ENCODE results near the gene PBX1. TPM values are rescaled to one million over a fixed set of nuclear protein-coding genes. Genes with fewer than 3 reads are reported as not detected.
A peak's percentile ranks its signal among the peaks of the same experiment; 100 is the strongest.

PBX1 gene
- total RNA-seq, 2 donors from 2014 or later: 59.9 to 79.2 TPM

DNA sequence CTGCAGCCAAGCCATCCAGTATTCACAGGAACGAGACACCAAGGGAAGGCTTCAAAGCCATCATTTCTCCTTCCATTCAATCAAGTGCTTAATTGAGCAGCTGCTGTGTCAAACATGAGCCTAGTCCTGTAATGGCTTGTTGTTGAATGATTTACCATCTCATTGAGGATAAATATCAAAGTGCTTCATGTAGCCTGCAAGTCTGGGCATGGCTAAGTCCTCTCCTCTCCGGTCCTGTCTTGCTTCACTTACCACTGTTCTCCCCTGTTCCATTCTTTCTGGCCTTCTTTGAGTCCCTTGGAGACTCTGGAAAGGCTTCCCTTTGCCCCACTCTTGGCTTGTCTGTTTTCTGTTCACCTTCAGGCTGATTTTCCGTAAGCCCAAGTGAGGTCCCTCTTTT is 279.8 kb downstream of the PBX1 start:
- H3K4me3 Mint-ChIP-seq: no peak overlapping the region
- Histone ChIP-seq H3K27ac (ENCODE audit: low read depth, low read length) (no peak overlapping the region), H3K4me1 (ENCODE audit: control insufficient read depth, insufficient read depth, low read length) (no peaks in the 10 kb centered on the region), H3K4me3 (ENCODE audit: low read length) (no peak overlapping the region), H3K9me3 (ENCODE audit: control insufficient read depth, low read length) (no peaks in the 10 kb centered on the region), H3K9ac (ENCODE audit: extremely low read depth, low read length, poor library complexity, severe bottlenecking) (no peak overlapping the region), H3K36me3 (ENCODE audit: control insufficient read depth, insufficient read depth, low read length) (no peaks in the 10 kb centered on the region), H3K27me3 (ENCODE audit: control insufficient read depth, insufficient read depth, low read length, poor library complexity, severe bottlenecking) (no peaks in the 10 kb centered on the region)
- H3K36me3 Mint-ChIP-seq (ENCODE audit: low read depth): peaks cover 2% of the 10 kb centered on the region
- no peaks in the 10 kb centered on the region for H3K27me3 Mint-ChIP-seq (ENCODE audit: insufficient read depth)
- TF ChIP-seq, protein P1, sequence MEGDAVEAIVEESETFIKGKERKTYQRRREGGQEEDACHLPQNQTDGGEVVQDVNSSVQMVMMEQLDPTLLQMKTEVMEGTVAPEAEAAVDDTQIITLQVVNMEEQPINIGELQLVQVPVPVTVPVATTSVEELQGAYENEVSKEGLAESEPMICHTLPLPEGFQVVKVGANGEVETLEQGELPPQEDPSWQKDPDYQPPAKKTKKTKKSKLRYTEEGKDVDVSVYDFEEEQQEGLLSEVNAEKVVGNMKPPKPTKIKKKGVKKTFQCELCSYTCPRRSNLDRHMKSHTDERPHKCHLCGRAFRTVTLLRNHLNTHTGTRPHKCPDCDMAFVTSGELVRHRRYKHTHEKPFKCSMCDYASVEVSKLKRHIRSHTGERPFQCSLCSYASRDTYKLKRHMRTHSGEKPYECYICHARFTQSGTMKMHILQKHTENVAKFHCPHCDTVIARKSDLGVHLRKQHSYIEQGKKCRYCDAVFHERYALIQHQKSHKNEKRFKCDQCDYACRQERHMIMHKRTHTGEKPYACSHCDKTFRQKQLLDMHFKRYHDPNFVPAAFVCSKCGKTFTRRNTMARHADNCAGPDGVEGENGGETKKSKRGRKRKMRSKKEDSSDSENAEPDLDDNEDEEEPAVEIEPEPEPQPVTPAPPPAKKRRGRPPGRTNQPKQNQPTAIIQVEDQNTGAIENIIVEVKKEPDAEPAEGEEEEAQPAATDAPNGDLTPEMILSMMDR (conservative IDR thresholded peaks at IDR 0.05): no peak
- WGBS, 2 experiments (ENCODE audit: insufficient coverage in 1 of 2, insufficient read length in 1 of 2): 92 to 95% methylated on average over 1 to 3 of the region's 3 CpGs
- H3K4me1 Mint-ChIP-seq: peaks cover 11% of the 10 kb centered on the region
- no peak overlapping the region for H3K27ac Mint-ChIP-seq
- DNase-seq: no peak
- H3K9me3 Mint-ChIP-seq: no peaks in the 10 kb centered on the region

DNA sequence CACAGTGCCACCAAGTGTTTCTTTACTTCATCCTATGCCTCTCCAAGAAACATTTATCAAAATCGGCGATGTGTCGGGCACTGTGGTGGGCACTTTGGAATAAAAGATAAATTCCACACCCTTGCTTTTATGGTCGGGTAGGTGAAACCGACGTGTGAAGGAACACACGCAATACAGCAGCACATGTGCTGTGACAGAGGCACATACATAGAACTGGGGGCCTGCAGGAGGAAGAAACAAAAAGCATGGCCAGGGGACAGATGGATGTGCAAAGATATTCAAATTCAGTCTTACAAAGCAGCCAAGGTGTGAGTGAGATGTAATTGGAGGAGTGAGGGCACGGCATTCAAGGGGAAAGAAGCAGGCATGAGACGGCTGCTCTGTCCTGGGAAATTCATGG is 282.0 kb downstream of the PBX1 start:
- Mint-ChIP-seq H3K36me3 (ENCODE audit: low read depth) (peaks cover 5% of the 10 kb centered on the region), H3K27me3 (ENCODE audit: insufficient read depth) (no peaks in the 10 kb centered on the region), H3K4me3 (no peak overlapping the region), H3K9me3 (no peaks in the 10 kb centered on the region), H3K27ac (no peak overlapping the region), H3K4me1 (peaks cover 27% of the 10 kb centered on the region)
- Histone ChIP-seq H3K27ac (ENCODE audit: low read depth, low read length) (no peak overlapping the region), H3K9me3 (ENCODE audit: control insufficient read depth, low read length) (no peaks in the 10 kb centered on the region), H3K27me3 (ENCODE audit: control insufficient read depth, insufficient read depth, low read length, poor library complexity, severe bottlenecking) (no peaks in the 10 kb centered on the region), H3K9ac (ENCODE audit: extremely low read depth, low read length, poor library complexity, severe bottlenecking) (no peak overlapping the region), H3K4me3 (ENCODE audit: low read length) (no peak overlapping the region), H3K36me3 (ENCODE audit: control insufficient read depth, insufficient read depth, low read length) (no peaks in the 10 kb centered on the region), H3K4me1 (ENCODE audit: control insufficient read depth, insufficient read depth, low read length) (peaks cover 3% of the 10 kb centered on the region)
- TF ChIP-seq, protein P1 (conservative IDR thresholded peaks at IDR 0.05): no peak
- no peak for DNase-seq
- 94 to 97% methylated on average over 7 to 9 of the region's 9 CpGs for WGBS, 2 experiments (ENCODE audit: insufficient coverage in 1 of 2, insufficient read length in 1 of 2)

DNA sequence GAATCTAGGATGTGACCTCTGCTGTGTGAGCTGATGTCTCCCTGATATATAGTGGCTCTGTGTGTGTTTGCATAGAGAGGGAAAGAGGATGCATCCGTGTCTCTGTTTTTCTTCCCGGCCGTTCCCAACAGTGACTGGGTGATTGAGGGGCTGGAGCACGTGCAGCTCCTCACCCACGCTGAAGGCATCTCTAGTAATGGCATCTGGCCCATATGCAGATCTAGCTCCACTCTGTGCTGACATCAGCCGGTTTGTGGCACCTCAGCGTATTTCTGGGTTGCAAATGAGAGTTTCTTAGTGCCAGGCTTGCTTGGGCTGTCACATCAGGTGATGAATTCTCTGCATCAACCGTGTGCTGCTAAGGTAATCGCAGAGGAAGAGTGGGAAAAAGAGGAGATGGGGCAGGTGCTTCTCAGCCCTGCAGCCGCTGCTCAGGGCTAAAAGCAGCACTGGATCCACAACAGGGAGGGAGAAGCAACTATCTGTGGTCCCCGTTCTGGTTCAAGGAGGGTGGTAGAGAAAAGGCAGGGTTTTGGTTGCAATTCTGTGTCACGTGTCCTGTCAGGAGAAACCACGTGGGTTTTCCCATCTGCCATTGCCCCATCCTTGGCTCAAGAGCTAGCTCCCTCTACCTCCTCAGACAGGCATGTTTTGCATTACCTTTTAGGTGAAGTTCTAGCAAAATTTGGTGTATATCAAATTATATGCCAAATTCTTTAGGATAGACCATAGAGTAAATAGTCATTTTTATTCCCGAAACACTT is 282.9 kb downstream of the PBX1 start:
- Histone ChIP-seq H3K27ac (ENCODE audit: low read depth, low read length) (no peak overlapping the region), H3K9me3 (ENCODE audit: control insufficient read depth, low read length) (no peaks in the 10 kb centered on the region), H3K4me1 (ENCODE audit: control insufficient read depth, insufficient read depth, low read length) (peaks cover 3% of the 10 kb centered on the region), H3K27me3 (ENCODE audit: control insufficient read depth, insufficient read depth, low read length, poor library complexity, severe bottlenecking) (no peaks in the 10 kb centered on the region), H3K4me3 (ENCODE audit: low read length) (no peak overlapping the region), H3K9ac (ENCODE audit: extremely low read depth, low read length, poor library complexity, severe bottlenecking) (no peak overlapping the region), H3K36me3 (ENCODE audit: control insufficient read depth, insufficient read depth, low read length) (no peaks in the 10 kb centered on the region)
- WGBS, 2 experiments (ENCODE audit: insufficient coverage in 1 of 2, insufficient read length in 1 of 2): 93 to 98% methylated on average over 6 to 14 of the region's 14 CpGs
- no peak overlapping the region for H3K27ac Mint-ChIP-seq
- peaks cover 27% of the 10 kb centered on the region for H3K4me1 Mint-ChIP-seq
- H3K27me3 Mint-ChIP-seq (ENCODE audit: insufficient read depth): no peaks in the 10 kb centered on the region
- TF ChIP-seq, protein P1 (conservative IDR thresholded peaks at IDR 0.05): peak; percentile 17
- H3K9me3 Mint-ChIP-seq: no peaks in the 10 kb centered on the region
- peaks cover 10% of the 10 kb centered on the region for H3K36me3 Mint-ChIP-seq (ENCODE audit: low read depth)
- H3K4me3 Mint-ChIP-seq: no peak overlapping the region
- no peak for DNase-seq

Measured in endodermal cell (in vitro differentiated cells).